Activated T-cell treated with anti-CD3 and anti-CD28 coated beads, Interleukin-2, amount 50 U/mL, for 72 hours (primary cell): ENCODE data around the gene GPR15LG. TPM values are rescaled to one million over a fixed set of nuclear protein-coding genes. Genes with fewer than 3 reads are reported as not detected.

Experiments used
- total RNA-seq, 2 donors: library from RNA; stranded (reverse); gene quantifications; one replicate each; pipeline ENCODE4 v1.2.3, GENCODE V29; 2022

GPR15LG gene
- total RNA-seq, 2 donors from 2014 or later, result not detected

Other genes starting within 250 kb of the GPR15LG start
- 100 to 1,000 TPM; 214 to 234 TPM for gene GHITM, start 34.3 kb upstream of the GPR15LG start, total RNA-seq
- gene CDHR1, start 20.7 kb downstream of the GPR15LG start, total RNA-seq, result 1 to 10 TPM in 1 of 2 donors, under 1 TPM in 1; 0.36 to 2.2 TPM
- not detected for gene LRIT2, start 51.7 kb downstream of the GPR15LG start, total RNA-seq
- gene LRIT1, start 67.7 kb downstream of the GPR15LG start, total RNA-seq, result not detected
- gene RGR, start 71.3 kb downstream of the GPR15LG start, total RNA-seq, result not detected
- gene CCSER2, start 154.8 kb downstream of the GPR15LG start, total RNA-seq, result 10 to 100 TPM; 93.7 to 99.1 TPM